ENCODE results near the gene PRMT7.

The PRMT7 gene

GRCh38 chr16:68347605-68348004, 36.8 kb downstream of the PRMT7 start:
- DNase-seq (ENCODE audit: low read depth, low spot score) = no peak

- no peak for DNase-seq (ENCODE audit: low read depth, low spot score)
Measured at GRCh38 chr16:68348639-68349445, 38.0 kb downstream of the PRMT7 start.

GRCh38 chr16:68349838-68350410, 39.1 kb downstream of the PRMT7 start:
- no peak for DNase-seq (ENCODE audit: low read depth, low spot score)

- DNase-seq (ENCODE audit: low read depth, low spot score) = no peak
Measured at GRCh38 chr16:68350813-68351350, 40.1 kb downstream of the PRMT7 start.

- DNase-seq (ENCODE audit: low read depth, low spot score) = no peak
Measured at GRCh38 chr16:68351463-68351862, 40.6 kb downstream of the PRMT7 start.

- DNase-seq (ENCODE audit: low read depth, low spot score) = no peak
Measured at GRCh38 chr16:68351991-68352431, 41.2 kb downstream of the PRMT7 start.

- DNase-seq (ENCODE audit: low read depth, low spot score) = no peak
Measured at GRCh38 chr16:68353366-68353765, 42.5 kb downstream of the PRMT7 start.

- no peak for DNase-seq (ENCODE audit: low read depth, low spot score)
Measured at GRCh38 chr16:68354816-68355215, 44.0 kb downstream of the PRMT7 start.

GRCh38 chr16:68355447-68356248, 44.8 kb downstream of the PRMT7 start:
- no peak for DNase-seq (ENCODE audit: low read depth, low spot score)

GRCh38 chr16:68356249-68356918, 45.6 kb downstream of the PRMT7 start:
- peak; percentile 37 for DNase-seq (ENCODE audit: low read depth, low spot score)

GRCh38 chr16:68356919-68357286, 46.1 kb downstream of the PRMT7 start:
- DNase-seq (ENCODE audit: low read depth, low spot score) = no peak

- no peak for DNase-seq (ENCODE audit: low read depth, low spot score)
Measured at GRCh38 chr16:68357521-68357922, 46.7 kb downstream of the PRMT7 start.

GRCh38 chr16:68357923-68358322, 47.1 kb downstream of the PRMT7 start:
- no peak for DNase-seq (ENCODE audit: low read depth, low spot score)

GRCh38 chr16:68358951-68359350, 48.1 kb downstream of the PRMT7 start:
- no peak for DNase-seq (ENCODE audit: low read depth, low spot score)

- no peak for DNase-seq (ENCODE audit: low read depth, low spot score)
Measured at GRCh38 chr16:68359398-68360191, 48.8 kb downstream of the PRMT7 start.

- DNase-seq (ENCODE audit: low read depth, low spot score) = no peak
Measured at GRCh38 chr16:68360547-68360946, 49.7 kb downstream of the PRMT7 start.

GRCh38 chr16:68360956-68361355, 50.1 kb downstream of the PRMT7 start:
- DNase-seq (ENCODE audit: low read depth, low spot score) = no peak

- DNase-seq (ENCODE audit: low read depth, low spot score) = no peak
Measured at GRCh38 chr16:68361485-68361884, 50.7 kb downstream of the PRMT7 start.

- no peak for DNase-seq (ENCODE audit: low read depth, low spot score)
Measured at GRCh38 chr16:68362262-68362913, 51.6 kb downstream of the PRMT7 start.

GRCh38 chr16:68362947-68363657, 52.3 kb downstream of the PRMT7 start:
- DNase-seq (ENCODE audit: low read depth, low spot score) = no peak

All from activated CD4-positive, CD25-positive, alpha-beta regulatory T cell treated with anti-CD3 and anti-CD28 coated beads, Interleukin-2, amount 50 U/mL, for 16 hours (primary cell).